ENCODE measurements around the gene DCDC2B.
"Not testable (repeated sequence)": the region's sequence is repeated elsewhere in the genome, so short reads cannot be mapped to it uniquely, and the experiment has no call there.

DCDC2B gene

DNA sequence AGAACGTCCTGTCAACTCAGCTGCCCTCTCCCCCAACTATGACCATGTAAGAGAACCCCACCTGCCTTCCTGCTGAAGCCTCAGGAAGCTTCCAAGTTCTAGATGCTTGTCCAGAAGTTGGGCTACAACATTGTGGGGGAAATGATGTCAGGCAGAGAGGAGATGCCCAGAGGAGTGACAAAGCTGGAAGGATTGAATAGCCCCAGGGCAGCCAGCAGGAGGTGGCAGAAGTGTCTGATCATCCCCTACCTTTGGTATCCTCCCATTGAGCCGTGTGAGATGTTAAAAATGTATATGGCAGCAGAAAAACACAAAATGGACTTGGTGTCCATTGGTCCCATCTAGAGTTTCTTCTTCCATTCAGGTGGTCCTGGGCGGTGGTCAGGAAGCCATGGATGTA, 19.9 kb downstream of the DCDC2B start:
- no peak for DNase-seq

DNA sequence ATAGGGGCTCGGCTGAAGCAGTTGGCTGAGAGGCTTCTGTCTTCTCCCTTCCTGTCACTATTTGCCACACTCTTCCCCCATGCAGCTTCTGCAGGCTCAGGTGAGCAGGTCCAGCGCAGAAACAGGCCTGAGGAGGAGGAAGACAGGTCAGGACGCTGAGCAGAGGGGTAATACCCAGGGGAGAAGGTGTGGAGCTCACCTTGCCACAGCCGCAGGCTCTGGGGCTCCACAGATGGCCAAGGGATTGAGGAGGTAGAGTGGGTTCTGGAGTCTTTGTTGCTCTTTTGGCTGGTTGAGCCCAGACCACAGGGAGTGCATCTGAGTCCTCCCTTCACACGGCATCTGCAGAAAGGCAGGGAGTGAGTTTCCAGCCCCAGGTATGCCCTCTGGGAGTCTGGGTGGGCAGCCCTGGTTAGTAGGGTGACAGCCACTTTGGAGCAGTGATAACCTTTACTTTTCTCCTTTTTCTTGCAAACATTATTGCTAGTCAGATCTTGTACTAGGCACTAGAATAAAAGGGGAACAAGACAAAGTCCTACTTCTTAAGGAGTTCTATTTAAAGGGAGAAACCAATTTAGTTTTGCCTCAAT, 23.0 kb downstream of the DCDC2B start:
- DNase-seq = no peak

DNA sequence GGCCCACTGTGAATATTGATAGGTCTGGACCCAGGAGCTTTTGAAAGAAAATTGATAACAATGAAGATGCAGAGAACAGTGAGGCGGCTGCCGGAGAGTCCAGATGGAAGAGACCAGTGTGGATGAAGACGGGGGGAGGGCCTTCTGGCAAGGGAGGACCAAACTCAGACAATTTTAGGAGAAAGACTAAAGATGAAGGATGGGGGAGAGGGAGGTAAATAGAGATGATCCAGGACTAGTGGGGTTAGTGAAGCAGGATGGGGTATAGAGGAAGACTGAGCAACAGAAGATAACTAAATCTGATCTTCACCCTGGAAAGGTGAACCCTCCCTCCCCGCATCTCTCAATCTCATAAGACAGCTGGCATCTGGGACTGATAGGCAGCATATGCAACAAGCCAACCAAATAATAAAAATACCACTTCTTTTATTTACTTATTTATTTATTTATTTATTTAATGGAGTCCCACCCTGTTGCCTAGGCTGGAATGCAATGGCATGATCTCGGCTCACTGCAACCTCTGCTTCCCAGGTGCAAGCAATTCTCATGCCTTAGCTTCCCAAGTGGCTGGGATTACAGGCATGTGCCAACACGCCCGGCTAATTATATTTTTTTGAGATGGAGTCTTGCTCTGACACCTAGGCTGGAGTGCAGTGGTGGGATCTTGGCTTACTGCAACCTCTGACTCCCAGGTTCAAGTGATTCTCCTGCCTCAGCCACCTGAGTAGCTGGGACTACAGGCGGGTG, 23.8 kb downstream of the DCDC2B start:
- DNase-seq = no peak

DNA sequence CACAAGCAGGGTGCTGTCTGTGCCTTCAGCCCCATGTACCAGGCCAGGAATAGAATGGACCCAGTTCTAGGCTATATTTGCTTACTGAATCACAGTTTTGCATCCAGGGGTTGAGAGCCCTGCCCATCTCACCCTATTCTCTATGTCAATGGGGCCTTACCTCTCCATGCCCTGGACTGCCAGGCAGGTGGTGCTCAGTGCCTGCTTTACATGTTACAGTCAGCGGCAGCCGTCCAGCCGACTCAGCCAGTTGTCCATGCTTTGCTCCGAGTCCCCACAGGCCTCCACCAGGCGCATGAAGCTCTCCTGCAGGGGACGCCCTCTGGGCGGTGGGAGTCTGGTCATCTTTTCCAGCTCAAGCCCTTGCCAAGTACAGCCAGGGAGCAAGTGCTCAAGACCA, 25.9 kb downstream of the DCDC2B start:
- no peak for DNase-seq

DNA sequence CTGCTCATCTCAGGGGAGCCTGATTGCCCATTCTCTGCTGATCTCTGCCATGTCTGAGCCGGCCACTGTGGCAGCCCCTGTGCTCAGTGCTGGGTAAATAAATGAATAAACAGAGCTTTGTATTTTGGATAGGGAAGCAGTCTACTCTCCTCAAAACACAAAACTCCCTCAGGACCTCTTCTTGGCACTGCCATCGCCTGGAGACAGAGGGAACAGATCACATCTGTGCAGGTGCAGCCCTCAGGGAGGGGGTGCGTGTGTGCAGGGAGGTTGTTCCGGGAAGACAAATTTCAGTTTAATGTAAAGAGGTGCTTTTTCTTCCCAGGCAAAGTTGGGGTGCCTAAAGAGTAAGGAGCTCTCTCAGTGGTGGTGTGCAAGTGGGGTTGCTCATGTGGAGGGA, 30.4 kb downstream of the DCDC2B start:
- DNase-seq = no peak

DNA sequence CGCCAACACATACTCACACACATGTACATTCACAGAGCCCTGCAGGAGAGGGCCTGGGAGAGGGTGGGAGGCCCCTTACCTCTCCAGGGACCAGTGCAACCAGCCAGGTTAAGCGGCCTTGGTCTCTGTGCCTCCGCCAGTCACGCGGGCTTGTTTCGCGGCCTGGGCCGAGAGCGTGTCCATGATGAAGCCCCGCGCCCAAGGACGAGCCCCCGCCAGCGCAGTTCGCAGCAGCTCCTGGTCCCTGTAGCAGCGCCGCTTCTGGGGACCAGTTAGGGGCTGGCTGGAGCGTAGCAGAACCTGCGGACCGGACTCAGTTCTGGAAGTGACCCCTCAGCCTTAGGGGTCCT, 30.9 kb downstream of the DCDC2B start:
- no peak for DNase-seq

DNA sequence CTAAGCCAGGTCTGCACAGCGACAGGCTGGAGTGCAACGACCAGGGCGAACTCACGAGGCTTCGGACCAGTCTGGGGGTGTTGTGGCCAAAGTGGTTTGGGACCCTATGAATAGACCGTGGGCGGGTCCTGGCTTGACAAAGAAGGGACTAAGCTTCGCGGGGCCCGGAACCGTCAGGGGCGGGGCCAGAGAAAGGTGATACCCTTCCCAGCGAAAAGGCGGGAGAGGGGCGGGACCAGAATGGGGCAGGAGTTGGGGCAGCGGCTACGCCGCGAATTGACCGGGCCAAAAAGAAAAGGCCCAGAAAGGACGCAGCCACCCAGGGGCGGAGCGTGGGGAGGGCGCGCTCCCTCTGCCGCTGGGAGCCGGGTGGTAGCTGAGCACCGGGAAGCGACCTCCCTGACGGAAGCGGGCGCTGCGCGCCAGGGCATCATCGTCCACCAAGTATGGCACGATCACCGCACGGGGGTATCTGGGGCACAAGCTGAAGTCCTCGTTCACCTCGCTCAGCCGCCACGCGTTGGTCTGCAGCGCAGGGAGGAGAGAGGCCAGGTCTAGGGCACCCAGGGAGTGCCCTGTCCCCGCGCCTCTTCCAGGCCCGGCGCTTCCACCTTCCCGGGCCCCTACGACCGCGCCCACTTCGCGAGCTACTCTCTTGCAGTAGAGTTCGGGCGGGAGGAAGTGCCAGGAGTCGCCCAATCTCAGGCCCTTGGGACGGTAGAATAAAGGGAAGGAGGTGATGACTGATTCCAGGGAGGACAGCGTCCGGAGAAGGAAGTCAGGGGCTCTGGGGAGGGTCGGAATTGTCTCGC, 31.5 kb downstream of the DCDC2B start:
- peak; percentile 63 for DNase-seq

DNA sequence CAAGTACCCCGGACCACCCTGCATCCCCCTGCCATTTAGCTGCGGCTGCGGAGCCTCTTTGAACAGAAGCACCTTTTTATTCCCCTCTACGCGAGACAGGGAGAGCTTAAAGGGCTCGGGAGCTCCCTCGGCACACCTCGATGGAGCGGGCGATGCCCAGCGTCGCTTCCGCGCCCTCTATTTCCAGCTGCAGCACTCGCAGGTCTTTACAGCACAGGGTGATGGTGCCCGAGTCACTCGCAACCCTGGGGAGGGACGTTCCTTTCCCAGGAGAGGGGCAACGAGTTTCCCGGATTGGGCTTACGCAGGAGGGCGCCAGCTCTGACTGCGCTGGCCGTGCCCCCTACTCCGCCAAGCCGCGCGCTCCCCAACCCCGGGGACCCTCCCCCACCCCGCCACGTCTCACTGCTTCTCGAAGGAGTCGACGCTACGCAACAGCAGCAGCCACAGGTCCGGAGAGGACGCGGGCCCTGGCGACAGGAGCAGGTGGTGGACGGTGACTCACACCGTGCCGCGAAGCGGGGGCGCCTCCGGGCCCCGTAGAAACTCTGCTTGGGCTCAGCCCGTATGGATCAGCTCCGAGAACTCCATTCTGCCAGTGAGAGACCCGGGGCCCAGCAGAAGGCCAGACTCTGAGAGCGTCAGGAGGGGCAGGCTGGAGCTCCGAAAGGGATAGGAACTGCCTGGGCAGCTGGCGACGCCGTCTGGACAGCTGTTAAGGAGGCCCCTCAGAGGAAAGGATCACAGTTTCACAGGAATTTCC, 32.3 kb downstream of the DCDC2B start:
- DNase-seq = peak; percentile 50

DNA sequence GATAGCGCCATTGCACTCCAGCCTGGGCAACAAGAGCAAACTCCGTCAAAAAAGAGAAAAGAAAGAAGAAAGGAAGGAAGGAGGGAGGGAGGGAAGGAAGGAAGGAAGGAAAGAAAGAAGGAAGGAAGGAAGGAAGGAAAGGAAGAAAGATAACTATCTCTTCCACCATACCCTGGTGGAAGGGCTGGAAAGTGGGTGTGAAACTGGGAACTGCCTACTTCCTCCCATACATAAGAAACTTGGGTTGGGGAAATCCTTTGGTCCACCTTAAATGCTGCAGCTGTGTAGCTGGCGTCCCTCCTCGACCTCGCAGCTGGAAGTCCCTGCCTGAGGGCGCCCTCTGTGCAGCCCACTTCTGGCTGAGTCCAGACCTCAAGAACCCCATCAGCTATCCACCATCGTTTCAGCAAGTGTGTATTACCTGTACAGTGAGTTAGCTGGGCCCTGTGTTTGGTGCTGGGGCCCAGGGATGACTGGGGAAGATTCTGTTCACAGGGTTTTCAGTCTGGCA, 33.5 kb downstream of the DCDC2B start:
- DNase-seq = no peak

DNA sequence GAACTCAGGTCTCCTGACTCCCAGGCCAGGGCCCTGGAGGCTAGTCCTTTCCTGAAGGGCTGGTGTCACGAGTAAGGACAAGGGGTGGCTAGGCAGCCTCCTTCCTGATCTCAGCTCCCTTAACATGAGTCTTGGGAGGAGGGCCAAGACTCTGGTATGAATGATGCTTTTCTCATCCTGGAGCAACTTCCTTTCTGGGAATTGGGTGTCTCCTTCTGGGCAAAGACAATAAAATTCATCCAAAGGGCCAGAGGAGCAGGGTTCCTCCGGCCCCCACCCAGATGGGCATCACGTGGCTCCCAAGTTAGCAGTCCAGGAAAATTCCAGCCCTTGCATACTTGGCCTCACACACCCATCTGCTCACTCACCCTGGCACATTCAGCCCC, 38.0 kb downstream of the DCDC2B start, which contains the start of gene FAM167B:
TSS of gene FAM167B (plus strand) at position 335 of the 386 bp plus-strand sequence. CDS start 200 bp downstream, outside the sequence.
- no peak for DNase-seq

DNA sequence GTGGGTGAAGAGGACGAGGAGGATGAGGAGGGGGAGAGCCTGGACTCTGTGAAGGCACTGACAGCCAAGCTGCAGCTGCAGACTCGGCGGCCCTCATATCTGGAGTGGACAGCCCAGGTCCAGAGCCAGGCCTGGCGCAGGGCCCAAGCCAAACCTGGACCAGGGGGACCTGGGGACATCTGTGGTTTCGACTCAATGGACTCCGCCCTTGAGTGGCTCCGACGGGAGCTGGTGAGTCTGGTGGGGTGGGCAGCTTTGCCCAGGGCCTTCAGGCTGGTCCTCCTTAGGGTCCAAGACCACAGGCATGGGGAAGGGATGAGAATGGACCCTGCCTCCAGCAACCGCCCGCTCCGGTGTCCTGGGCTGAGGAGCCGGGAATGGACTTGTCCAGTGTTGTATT, 38.6 kb downstream of the DCDC2B start:
- no peak for DNase-seq

DNA sequence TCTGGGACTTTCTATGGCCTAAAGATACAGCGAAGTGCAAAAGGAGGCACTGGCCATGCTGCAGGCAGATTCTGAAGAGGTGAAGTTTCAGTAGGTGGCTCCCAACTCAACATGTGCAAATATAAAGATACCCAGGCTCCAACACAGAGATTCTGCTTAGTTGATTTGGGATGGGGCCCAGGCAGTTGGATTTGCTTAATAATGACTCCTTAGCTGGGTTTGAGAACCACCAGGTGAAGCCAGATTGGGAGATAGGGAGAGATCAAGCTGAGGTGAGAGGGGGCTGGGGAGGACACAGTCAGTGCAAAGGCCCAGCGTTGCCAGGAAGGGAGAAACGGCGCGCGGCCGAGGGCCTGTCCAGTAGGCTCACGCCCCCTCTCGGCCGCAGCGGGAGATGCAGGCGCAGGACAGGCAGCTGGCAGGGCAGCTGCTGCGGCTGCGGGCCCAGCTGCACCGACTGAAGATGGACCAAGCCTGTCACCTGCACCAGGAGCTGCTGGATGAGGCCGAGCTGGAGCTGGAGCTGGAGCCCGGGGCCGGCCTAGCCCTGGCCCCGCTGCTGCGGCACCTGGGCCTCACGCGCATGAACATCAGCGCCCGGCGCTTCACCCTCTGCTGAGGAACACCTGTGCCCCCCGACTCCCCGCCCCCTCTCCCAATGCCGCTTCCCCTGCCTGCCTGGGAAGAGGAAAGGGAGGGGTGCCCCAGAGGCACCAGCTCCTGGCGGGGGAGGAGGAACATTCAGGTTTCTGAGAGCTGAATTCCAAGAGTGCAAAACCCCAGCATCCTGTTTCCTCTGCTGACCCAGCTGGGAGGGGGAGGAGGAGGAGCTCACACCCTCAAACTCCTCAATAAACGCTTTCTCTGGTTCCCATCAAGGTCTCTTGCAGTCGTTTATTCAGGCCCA, 39.3 kb downstream of the DCDC2B start:
- DNase-seq = peak; percentile 77

DNA sequence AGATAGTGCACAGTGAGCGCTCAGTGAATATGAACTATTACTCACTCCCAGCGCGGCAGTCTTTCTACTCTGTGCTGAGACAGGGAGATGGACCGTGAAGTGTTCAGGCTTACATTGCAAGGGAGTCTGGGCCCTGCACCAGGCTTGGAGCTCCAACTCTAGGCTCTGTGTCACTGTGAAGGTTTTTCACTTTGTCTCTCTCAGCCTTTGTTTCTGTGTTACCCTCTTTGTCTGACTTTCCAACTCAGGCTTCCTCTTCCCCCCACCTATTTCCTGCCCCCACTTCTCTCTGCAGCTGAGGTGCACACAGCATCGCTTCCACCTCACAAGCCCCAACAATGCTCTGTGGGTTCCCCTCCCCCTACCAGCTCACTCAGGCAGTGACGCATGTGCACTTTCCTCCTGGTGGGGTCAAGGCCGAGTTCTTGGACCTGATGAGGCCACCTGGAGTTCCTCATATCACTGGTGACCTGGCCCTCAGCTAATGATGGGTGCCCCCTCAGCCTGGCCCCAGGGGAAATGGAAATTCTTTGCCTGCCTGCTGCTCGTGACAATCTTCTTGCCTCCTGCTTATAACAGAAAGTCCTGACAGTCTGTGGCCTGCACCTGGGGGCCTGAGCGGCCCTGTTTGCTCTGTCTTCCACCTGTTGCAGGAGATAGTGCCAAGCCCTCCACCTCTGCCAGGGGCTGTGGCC, 41.1 kb downstream of the DCDC2B start:
- DNase-seq = peak; percentile 79

DNA sequence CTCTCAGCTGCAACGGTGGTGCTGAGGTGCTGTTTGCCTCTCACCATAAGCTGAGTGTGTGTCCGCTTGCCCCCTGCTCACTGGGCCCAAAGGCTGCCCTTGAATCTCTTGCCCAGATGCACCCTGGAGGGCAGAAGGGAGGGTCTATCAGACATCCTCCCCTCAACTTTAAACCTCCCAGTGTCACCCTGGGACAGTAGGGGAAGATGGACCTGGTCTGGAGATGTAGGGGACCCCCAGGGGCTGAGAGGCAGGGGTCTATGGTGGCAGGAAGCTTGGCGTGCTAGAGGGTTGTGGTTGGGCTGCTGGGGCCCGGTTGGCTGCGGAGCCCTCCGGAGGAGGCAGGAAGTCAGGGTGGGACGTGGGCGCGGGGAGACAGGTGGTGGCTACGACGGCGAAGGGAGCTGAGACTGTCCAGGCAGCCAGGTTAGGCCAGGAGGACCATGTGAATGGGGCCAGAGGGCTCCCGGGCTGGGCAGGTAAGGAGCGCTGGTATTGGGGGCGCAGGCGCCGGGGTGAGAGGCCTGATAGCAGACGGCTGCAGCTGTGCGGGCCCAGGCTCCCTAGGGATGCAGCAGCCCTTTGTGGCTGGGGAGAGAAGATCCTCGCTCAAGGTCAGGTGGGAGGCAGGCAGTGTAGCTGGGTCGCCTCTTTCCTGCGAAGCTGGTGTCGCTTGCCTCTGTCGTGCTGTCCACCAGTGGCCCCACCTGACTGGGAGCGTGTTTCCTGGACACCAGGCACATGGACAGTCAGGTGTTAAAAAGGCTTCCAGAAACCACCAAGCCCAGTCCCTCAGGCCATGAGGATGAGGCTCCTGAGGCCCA, 42.2 kb downstream of the DCDC2B start, which contains the start of gene LCK:
TSS of gene LCK (plus strand) at position 373 of the 824 bp plus-strand sequence. CDS start 23,065 bp downstream, outside the sequence.
- peak; percentile 64 for DNase-seq

DNA sequence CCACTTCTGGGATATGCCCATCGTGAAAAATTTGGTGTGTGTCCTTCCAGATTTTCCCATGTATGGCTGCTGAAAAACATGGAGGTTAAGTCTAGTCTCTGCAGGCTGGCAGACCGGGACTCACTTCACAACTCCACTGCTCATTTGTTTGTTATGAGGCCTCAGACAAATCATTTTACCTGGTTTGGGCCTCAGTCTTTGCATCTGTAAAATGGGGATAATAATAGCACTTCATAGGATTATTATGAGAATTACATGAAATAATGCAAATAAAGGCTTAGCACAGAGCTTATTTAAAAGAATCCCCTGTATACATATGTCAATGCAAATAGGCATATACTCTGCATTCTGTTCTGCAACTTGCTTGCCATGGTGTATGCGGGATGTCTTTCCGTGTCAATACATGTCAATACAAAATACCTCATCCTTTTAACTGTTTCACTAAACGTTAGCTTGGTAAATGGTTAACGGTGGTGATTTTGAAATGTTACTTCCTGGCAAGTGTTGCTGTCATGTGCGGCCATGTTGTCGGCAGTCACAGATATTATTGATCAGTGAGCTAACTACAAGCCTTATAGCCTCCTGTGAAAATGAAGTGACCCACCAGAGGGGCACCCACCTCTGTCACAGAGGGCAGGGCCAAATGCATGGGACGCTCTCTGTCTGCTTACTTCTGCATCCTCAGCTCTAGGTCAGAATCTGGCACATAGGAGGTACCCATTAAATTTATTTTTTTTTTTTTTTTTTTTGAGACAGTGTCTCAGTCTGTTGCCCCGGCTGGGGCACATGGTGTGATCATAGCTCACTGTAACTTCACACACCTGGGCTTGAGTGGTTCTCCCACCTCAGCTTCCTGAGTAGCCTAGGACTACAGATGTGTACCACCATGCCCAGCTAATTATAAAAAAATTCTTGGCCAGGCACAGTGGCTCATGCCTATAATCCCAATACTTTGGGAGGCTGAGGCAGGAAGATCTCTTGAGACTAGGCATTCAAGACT, 46.5 kb downstream of the DCDC2B start:
- no peak for DNase-seq

DNA sequence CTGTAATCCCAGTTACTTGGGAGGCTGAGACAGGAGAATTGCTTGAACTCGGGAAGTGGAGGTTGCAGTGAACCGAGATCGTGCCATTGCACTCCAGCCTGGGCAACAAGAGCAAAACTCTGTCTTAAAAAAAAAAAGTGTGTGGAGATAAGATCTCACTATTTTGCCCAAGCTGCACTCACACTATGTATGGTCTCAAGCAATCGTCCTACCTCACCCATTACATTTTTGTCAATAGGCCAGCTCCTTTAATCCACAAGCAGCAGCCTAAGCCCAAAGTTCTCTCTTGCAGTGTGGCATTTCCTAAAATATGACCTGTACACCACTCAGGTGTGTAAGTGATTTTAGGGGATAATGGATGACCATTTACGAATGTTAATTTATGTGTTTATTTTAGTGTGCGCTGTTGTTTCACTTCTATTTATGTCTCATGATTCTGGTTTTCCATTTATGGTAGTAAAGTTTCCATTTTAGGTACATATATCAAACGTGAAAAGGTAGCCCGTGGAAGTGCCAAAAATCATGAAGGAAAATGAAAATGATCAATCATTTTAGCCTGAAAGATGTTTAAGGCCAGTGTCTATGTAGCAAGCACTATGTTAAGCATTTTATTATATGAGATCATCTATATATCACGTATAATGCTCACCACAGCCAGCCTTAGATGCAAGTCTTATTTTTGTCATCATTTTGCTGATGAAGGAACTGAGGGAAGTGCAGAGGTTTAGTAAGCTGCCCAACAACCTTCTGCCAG, 47.8 kb downstream of the DCDC2B start:
- DNase-seq = no peak

DNA sequence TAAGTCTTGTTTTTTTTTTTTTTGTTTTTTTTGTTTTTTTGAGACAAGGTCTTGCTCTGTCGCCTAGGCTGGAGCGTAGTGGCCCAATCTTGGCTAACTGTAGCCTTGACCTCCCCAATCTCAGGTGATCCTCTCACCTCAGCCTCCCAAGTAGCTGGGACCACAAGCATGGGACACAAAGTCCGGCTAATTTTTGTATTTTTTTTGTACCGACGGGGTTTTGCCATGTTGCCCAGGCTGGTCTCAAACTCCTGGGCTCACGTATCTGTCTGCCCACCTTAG, 48.3 kb downstream of the DCDC2B start:
- DNase-seq = no peak

DNA sequence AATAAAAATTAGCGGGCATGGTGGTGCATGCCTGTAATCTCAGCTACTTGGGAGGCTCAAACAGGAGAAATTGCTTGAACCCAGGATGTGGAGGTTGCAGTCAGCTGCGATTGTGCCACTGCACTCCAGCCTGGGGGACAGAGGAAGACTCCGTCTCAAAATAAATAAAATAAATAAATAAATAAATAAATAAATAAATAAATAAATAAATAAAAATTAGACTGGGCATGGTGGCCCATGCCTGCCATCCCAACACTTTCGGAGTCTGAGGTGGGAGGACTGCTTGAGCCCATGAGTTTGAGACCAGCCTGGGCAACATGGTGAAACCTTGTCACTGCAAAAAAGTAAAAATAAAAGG, 54.3 kb downstream of the DCDC2B start:
- DNase-seq = not testable (repeated sequence)

All from activated CD8-positive, alpha-beta memory T cell treated with anti-CD3 and anti-CD28 coated beads, Interleukin-2, amount 50 U/mL, for 4 hours (primary cell).